Activated naive CD8-positive, alpha-beta T cell (primary cell): ENCODE results near the gene KRT23.

ENCODE experiments used
- H3K27ac Mint-ChIP-seq: one replicate; pipeline ENCODE4 v1.8.0; 2021; ENCODE audit warnings: mixed read lengths
- H3K27me3 Mint-ChIP-seq: one replicate; pipeline ENCODE4 v1.8.0; 2021; ENCODE audit warnings: mixed read lengths
- H3K36me3 Mint-ChIP-seq: one replicate; pipeline ENCODE4 v1.8.0; 2021; ENCODE audit warnings: mixed read lengths
- H3K4me1 Mint-ChIP-seq: one replicate; pipeline ENCODE4 v1.8.0; 2021; ENCODE audit warnings: low read depth, mixed read lengths
- H3K4me3 Mint-ChIP-seq: one replicate; pipeline ENCODE4 v1.8.0; 2021; ENCODE audit warnings: mild to moderate bottlenecking, mixed read lengths
- H3K9me3 Mint-ChIP-seq: one replicate; pipeline ENCODE4 v1.8.0; 2021; ENCODE audit warnings: low read depth, mixed read lengths

The KRT23 gene

GRCh38 chr17:40909351-40909750 is 28.1 kb downstream of the KRT23 start:
- H3K36me3 Mint-ChIP-seq: no peaks in the 10 kb centered on the region
- no peak overlapping the region for H3K27ac Mint-ChIP-seq
- no peaks in the 10 kb centered on the region for H3K9me3 Mint-ChIP-seq
- H3K4me1 Mint-ChIP-seq: no peaks in the 10 kb centered on the region
- H3K27me3 Mint-ChIP-seq: peaks cover 9% of the 10 kb centered on the region
- H3K4me3 Mint-ChIP-seq: no peak overlapping the region

- peaks cover 4% of the 10 kb centered on the region for H3K4me1 Mint-ChIP-seq
- H3K27me3 Mint-ChIP-seq: peaks cover 14% of the 10 kb centered on the region
- H3K9me3 Mint-ChIP-seq: no peaks in the 10 kb centered on the region
- no peaks in the 10 kb centered on the region for H3K36me3 Mint-ChIP-seq
- no peak overlapping the region for H3K4me3 Mint-ChIP-seq
- H3K27ac Mint-ChIP-seq: no peak overlapping the region
Observed at GRCh38 chr17:40906613-40907012, 30.8 kb downstream of the KRT23 start.

GRCh38 chr17:40905370-40905769 is 32.1 kb downstream of the KRT23 start:
- Mint-ChIP-seq H3K4me1 (peaks cover 4% of the 10 kb centered on the region), H3K27ac (no peak overlapping the region), H3K27me3 (peaks cover 14% of the 10 kb centered on the region), H3K9me3 (no peaks in the 10 kb centered on the region), H3K36me3 (no peaks in the 10 kb centered on the region), H3K4me3 (no peak overlapping the region)

GRCh38 chr17:40903129-40903847 is 34.2 kb downstream of the KRT23 start:
- H3K27me3 Mint-ChIP-seq: peaks cover 12% of the 10 kb centered on the region
- peaks cover 4% of the 10 kb centered on the region for H3K4me1 Mint-ChIP-seq
- no peak overlapping the region for H3K27ac Mint-ChIP-seq
- no peaks in the 10 kb centered on the region for H3K36me3 Mint-ChIP-seq
- H3K4me3 Mint-ChIP-seq: no peak overlapping the region
- no peaks in the 10 kb centered on the region for H3K9me3 Mint-ChIP-seq

- peaks cover 10% of the 10 kb centered on the region for H3K27me3 Mint-ChIP-seq
- no peak overlapping the region for H3K4me3 Mint-ChIP-seq
- no peak overlapping the region for H3K27ac Mint-ChIP-seq
Observed at GRCh38 chr17:40902498-40902897, 34.9 kb downstream of the KRT23 start.

GRCh38 chr17:40901981-40902474 is 35.4 kb downstream of the KRT23 start:
- Mint-ChIP-seq H3K4me1 (peaks cover 4% of the 10 kb centered on the region), H3K4me3 (no peak overlapping the region), H3K36me3 (no peaks in the 10 kb centered on the region), H3K27me3 (peaks cover 12% of the 10 kb centered on the region), H3K27ac (no peak overlapping the region), H3K9me3 (no peaks in the 10 kb centered on the region)

More at GRCh38 chr17:40902498-40902897, 34.9 kb downstream of the KRT23 start:
- no peaks in the 10 kb centered on the region for H3K9me3 Mint-ChIP-seq
- H3K36me3 Mint-ChIP-seq: no peaks in the 10 kb centered on the region
- peaks cover 4% of the 10 kb centered on the region for H3K4me1 Mint-ChIP-seq

- Mint-ChIP-seq H3K9me3 (no peaks in the 10 kb centered on the region), H3K4me3 (no peak overlapping the region), H3K27ac (no peak overlapping the region), H3K27me3 (peaks cover 12% of the 10 kb centered on the region), H3K4me1 (peaks cover 4% of the 10 kb centered on the region), H3K36me3 (no peaks in the 10 kb centered on the region)
Observed at GRCh38 chr17:40900809-40901356, 36.6 kb downstream of the KRT23 start.

GRCh38 chr17:40896916-40897455 is 40.5 kb downstream of the KRT23 start:
- Mint-ChIP-seq H3K27me3 (peaks cover 19% of the 10 kb centered on the region), H3K4me3 (no peak overlapping the region)

GRCh38 chr17:40895106-40895730 is 42.2 kb downstream of the KRT23 start:
- Mint-ChIP-seq H3K36me3 (no peaks in the 10 kb centered on the region), H3K27ac (no peak overlapping the region), H3K9me3 (no peaks in the 10 kb centered on the region), H3K27me3 (peaks cover 25% of the 10 kb centered on the region), H3K4me3 (no peak overlapping the region), H3K4me1 (no peaks in the 10 kb centered on the region)

More at GRCh38 chr17:40896916-40897455, 40.5 kb downstream of the KRT23 start:
- Mint-ChIP-seq H3K4me1 (no peaks in the 10 kb centered on the region), H3K36me3 (no peaks in the 10 kb centered on the region), H3K27ac (no peak overlapping the region), H3K9me3 (no peaks in the 10 kb centered on the region)

GRCh38 chr17:40888196-40888720 is 49.2 kb downstream of the KRT23 start:
- Mint-ChIP-seq H3K4me3 (no peak overlapping the region), H3K36me3 (no peaks in the 10 kb centered on the region), H3K9me3 (no peaks in the 10 kb centered on the region), H3K27me3 (peaks cover 29% of the 10 kb centered on the region), H3K4me1 (no peaks in the 10 kb centered on the region), H3K27ac (no peak overlapping the region)

GRCh38 chr17:40886090-40886489 is 51.4 kb downstream of the KRT23 start:
- H3K27me3 Mint-ChIP-seq: peaks cover 20% of the 10 kb centered on the region
- H3K27ac Mint-ChIP-seq: no peak overlapping the region
- H3K9me3 Mint-ChIP-seq: no peaks in the 10 kb centered on the region
- no peaks in the 10 kb centered on the region for H3K4me1 Mint-ChIP-seq
- no peak overlapping the region for H3K4me3 Mint-ChIP-seq
- no peaks in the 10 kb centered on the region for H3K36me3 Mint-ChIP-seq

- H3K27me3 Mint-ChIP-seq: peaks cover 16% of the 10 kb centered on the region
Observed at GRCh38 chr17:40884708-40885512, 52.5 kb downstream of the KRT23 start, which contains the start of gene KRT20. KRT20 (minus strand) TSS chr17:40885242; CDS start chr17:40885185, 57 bp downstream.

GRCh38 chr17:40883626-40884334 is 53.7 kb downstream of the KRT23 start:
- Mint-ChIP-seq H3K4me3 (no peak overlapping the region), H3K27me3 (peaks cover 12% of the 10 kb centered on the region), H3K4me1 (no peaks in the 10 kb centered on the region), H3K9me3 (no peaks in the 10 kb centered on the region), H3K27ac (no peak overlapping the region), H3K36me3 (no peaks in the 10 kb centered on the region)

More at GRCh38 chr17:40884708-40885512, 52.5 kb downstream of the KRT23 start, which contains the start of gene KRT20:
- Mint-ChIP-seq H3K4me3 (no peak within 1 kb of the TSS), H3K27ac (no peak within 1 kb of the TSS), H3K36me3 (no peaks in the 10 kb centered on the region), H3K9me3 (no peaks in the 10 kb centered on the region), H3K4me1 (no peaks in the 10 kb centered on the region)

- peaks cover 6% of the 10 kb centered on the region for H3K27me3 Mint-ChIP-seq
- no peaks in the 10 kb centered on the region for H3K36me3 Mint-ChIP-seq
- H3K27ac Mint-ChIP-seq: no peak overlapping the region
- no peak overlapping the region for H3K4me3 Mint-ChIP-seq
- H3K4me1 Mint-ChIP-seq: no peaks in the 10 kb centered on the region
- H3K9me3 Mint-ChIP-seq: no peaks in the 10 kb centered on the region
Observed at GRCh38 chr17:40883031-40883430, 54.4 kb downstream of the KRT23 start.
